Measurements from ENCODE around the gene CRIP1.

The CRIP1 gene

GRCh38 chr14:105533811-105534498 lies 47.3 kb downstream of the CRIP1 start:
- in situ Hi-C loops (cut with HindIII; ENCODE audit: low sequenced_read_pairs), result no loop called here
- H3K4me3 ChIP-seq (ENCODE audit: low read depth, low read length), result no peak overlapping the region
- TF ChIP-seq CTCF (IDR thresholded peaks at IDR 0.05; ENCODE audit: low read depth, low read length), result no peak
- DNase-seq (ENCODE audit: low read depth, low spot score), result no peak

DNA sequence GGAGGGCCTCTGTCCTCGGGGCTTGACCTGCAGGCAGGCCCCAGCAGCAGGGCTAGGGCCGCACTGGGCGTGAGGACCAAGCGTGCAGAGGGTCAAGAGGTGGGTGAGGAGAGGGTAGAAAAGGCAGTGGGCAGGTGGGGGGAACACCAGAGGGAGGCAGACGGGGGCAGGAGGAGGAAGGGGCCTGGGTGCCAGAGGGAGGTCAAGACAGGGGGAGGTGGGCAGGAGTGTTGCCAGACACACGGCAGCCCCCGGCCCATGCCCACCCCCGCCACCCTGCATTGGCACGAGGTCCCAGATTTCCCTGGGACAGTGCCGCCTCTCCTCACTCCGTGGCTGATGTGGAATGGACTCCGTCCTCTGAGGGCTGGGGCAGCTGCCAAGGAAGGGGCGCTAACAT lies 47.9 kb downstream of the CRIP1 start:
- in situ Hi-C loops (cut with HindIII; ENCODE audit: low sequenced_read_pairs), result no loop called here
- TF ChIP-seq CTCF (IDR thresholded peaks at IDR 0.05; ENCODE audit: low read depth, low read length), result no peak
- no peak overlapping the region for H3K4me3 ChIP-seq (ENCODE audit: low read depth, low read length)
- no peak for DNase-seq (ENCODE audit: low read depth, low spot score)

GRCh38 chr14:105536051-105536450 lies 49.4 kb downstream of the CRIP1 start:
- DNase-seq (ENCODE audit: low read depth, low spot score), result no peak
- no peak for TF ChIP-seq CTCF (IDR thresholded peaks at IDR 0.05; ENCODE audit: low read depth, low read length)
- no peak overlapping the region for H3K4me3 ChIP-seq (ENCODE audit: low read depth, low read length)
- in situ Hi-C loops (cut with HindIII; ENCODE audit: low sequenced_read_pairs), result no loop called here

DNA sequence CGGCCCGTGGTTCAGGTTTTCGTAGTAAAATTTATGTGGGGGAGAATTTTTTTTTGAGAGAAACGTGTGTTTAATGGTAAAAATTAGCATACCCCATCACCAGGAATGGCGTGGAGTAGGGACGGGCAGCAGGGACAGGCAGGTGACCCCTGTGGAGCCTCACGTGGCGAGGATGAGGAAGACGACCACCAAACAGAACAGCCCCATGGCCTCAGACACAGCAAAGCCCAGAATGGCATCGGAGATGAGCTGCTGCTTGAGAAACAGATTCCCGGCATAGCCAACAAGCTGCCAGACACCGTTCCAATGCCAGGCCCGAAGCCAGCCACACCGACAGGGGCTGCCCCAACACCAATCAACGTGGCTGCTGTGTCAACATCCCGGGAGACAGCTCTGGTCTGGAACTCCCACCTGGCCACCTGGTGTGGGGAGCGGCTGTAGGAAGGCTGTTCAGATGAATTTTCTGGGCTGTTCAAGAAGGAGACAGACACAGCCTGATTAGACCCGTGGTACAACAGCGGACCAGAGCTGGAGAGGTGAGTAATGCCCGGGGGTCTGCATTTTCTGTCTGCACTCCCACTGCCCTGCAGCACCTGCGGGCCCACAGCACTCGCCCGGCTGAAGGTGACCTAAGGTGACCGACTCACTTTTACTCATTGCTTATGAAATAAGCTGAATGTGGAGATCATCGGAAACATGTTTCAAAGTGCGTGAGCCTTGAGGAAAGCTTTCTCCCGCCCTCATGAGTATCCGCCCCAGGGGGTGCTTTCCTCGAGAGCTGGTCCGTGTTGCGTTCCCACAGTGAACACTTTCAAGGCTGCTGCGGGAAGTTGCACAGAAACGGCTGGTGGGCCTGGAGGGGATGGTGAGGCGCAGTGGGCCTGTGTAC lies 50.2 kb downstream of the CRIP1 start:
- no peak overlapping the region for H3K4me3 ChIP-seq (ENCODE audit: low read depth, low read length)
- no peak for TF ChIP-seq CTCF (IDR thresholded peaks at IDR 0.05; ENCODE audit: low read depth, low read length)
- DNase-seq (ENCODE audit: low read depth, low spot score), result no peak
- in situ Hi-C loops (cut with HindIII; ENCODE audit: low sequenced_read_pairs), result no loop called here

DNA sequence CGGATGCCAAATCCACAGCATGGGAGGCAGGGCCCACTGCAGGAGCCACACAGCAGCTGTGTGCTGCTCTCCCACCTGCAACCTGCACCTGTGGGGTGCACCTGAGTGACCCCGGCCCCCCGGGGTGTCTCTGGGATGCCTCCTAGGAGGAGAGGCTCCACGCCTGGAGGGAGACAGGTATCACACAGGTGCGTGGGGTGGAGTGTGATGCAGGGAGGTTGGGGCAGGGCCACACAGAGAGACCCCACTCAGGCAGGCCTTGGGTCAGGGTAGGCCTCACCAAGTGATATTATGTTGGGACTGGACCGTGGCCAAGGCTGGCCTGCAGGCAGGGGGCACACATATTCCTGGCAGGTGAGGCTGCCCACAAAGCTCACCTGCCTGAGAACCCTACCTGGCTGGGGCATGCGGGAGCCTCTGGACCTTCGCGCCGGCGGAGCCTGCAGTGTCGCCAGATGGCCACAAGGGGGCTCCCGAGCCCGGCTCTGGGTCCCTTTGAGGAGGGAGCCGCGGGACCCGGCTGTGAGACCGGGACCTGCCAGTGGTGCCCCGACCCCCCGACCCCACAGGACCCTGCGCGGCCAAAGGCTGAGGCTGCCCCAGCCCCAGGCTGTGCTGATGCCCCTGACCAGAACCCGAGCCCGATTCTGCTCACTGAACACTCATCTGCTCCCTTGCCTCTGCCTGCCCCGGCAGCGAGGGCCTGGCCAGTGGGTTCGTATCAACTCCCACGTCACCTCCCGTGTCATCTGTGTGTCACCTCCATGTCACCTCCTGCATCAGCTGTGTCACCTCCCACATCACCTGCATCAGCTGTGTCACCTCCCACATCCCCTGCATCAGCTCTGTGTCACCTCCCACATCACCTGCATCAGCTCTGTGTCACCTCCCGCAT lies 51.1 kb downstream of the CRIP1 start:
- DNase-seq (ENCODE audit: low read depth, low spot score), result no peak
- peak; percentile 98 for TF ChIP-seq CTCF (IDR thresholded peaks at IDR 0.05; ENCODE audit: low read depth, low read length)
- in situ Hi-C loops (cut with HindIII; ENCODE audit: low sequenced_read_pairs), result no loop called here
- no peak overlapping the region for H3K4me3 ChIP-seq (ENCODE audit: low read depth, low read length)
